Cortex of kidney (tissue), 1 donor: Measurements from ENCODE around the gene ITGA1.

ENCODE experiments used
- DNase-seq: peaks from one replicate; lab custom pipeline; 2025; lab: John Stamatoyannopoulos, UW

The ITGA1 gene

GRCh38 chr5:52998552-52999313, 211.0 kb downstream of the ITGA1 start:
- DNase-seq = no peak

- no peak for DNase-seq
These were observed 211.7 kb downstream of the ITGA1 start for GRCh38 chr5:52999344-52999949.

GRCh38 chr5:53001541-53001940, 213.8 kb downstream of the ITGA1 start:
- DNase-seq = no peak

GRCh38 chr5:53002491-53002890, 214.8 kb downstream of the ITGA1 start:
- DNase-seq = no peak

GRCh38 chr5:53003144-53003543, 215.4 kb downstream of the ITGA1 start:
- DNase-seq = no peak

GRCh38 chr5:53006911-53007890, 219.5 kb downstream of the ITGA1 start:
- no peak for DNase-seq

- no peak for DNase-seq
These were observed 221.0 kb downstream of the ITGA1 start for GRCh38 chr5:53008751-53009150.
